Hypothalamus (tissue), 51 donors: ENCODE data around the gene CIROP.
A peak's percentile ranks its signal among the peaks of the same experiment; 100 is the strongest.

ENCODE experiments used
- DNase-seq, 51 donors: peaks; one replicate each; lab custom pipeline; 2025; lab: John Stamatoyannopoulos, UW

CIROP gene

DNA sequence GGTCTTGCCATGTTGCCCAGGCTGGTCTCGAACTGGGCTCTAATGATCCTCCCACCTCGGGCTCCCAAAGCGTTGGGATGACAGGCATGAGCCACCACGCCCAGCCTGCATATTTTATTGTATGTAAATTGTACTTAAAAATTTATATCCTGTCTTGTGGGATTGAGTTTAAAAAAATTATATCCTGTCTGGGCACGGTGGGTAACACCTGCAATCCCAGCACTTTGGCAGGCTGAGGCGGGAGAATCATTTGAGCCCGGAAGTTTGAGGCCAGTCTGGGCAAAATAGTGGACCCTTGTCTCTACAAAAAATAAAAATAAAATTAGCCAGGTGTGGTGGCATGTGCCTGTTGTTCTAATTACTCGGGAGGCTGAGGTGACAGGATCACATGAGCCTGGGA, 28.2 kb upstream of the CIROP start:
- DNase-seq = no peak

DNA sequence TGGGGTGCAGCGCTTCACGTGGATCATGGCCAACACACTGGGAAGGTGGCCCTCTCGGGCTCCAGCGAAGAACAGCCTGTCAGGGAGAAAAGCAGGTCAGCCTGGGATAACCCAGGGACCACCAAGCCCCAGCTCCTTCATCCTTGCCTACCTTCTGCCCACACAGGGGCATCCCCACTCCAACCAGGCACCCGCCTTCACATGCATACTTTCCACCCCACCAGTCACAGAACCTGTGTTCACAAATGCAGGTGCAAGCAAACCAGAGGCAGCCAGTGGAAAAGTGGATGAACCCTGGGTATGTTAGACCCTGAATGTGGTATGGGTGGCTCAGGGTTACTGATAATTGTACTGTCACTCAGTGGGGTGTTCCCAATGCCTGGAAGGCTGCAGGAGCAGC, 26.7 kb upstream of the CIROP start:
- no peak for DNase-seq

DNA sequence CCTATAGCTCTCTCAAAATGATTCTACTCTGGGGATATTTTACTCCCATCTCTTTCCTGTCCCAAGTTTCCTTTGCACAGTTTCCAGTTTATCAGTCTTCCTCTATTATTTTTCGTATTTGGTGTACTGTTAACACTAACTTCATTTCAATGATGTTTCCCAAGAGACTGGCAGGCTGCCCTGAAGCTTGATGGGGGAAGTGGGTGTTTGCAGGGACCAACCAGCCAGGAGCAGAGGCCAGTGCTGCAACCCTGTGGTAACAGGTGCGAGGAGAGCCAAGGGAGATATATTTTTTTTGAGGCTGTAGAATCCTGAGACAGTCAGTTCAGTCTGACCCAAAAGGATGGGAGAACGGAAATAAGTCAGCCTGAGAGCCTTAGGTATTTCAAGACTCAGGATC, 26.1 kb upstream of the CIROP start:
- no peak for DNase-seq

DNA sequence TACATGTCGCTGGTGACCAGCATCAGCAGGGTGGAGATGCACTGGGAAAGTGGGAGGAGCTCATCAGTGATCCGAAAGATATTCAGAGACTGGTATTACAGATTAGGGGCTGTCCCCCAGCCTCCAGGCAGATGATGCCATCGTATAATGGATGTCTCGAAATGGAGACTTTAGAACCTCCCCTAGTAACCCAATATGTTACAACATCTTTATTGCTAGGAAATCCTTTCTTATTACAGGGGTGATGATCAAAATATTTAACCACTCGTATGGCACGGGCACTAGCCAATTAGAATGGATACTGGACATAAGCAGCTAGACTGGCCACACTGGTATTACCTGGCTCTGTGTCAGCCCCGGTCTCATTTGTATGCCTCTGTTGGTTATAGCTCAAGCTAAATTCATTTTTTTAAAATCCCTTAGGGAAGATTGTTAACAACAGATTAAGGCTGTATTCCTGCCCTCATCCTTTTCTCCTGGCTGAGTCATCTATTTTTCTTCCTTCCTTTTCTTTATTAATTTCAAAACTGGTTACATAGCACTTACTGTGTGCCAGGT, 25.0 kb upstream of the CIROP start:
- DNase-seq = no peak

DNA sequence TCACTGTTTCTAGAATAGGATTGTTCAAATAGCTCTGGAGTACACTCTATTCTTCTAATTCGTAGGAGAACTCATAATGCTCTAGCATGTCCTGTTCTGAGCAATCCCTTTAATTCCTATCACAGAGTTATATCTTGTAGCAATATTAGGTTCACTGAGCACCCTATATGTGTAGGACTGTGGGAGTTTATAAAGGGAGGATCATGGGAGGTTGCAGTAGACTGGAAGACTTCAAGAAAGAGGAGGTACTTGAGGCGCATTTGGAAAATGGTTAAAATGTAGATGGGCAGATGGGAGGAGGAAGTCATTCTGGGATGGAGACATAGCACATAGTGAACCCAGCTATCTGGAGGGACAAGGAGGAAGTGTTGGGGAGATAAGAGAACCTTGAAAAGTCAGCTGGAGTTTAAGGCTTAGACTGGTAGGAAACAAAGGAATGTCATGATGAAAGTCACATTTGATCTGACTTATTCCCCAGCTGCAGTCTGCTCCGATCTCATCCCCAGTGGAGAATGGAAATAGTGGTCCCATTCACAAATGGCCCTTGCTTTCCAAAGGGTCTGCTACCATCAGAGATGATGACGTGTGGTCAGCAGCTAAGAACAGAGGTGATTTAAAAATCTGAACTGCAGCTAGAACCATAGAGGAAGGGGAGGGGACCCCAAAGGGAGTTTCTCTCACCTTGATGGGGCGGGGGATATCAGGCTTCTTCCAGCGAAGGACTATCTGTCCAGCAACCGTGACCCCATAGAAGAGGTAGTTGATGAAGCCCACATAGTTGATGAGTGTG, 24.4 kb upstream of the CIROP start:
- DNase-seq = no peak

DNA sequence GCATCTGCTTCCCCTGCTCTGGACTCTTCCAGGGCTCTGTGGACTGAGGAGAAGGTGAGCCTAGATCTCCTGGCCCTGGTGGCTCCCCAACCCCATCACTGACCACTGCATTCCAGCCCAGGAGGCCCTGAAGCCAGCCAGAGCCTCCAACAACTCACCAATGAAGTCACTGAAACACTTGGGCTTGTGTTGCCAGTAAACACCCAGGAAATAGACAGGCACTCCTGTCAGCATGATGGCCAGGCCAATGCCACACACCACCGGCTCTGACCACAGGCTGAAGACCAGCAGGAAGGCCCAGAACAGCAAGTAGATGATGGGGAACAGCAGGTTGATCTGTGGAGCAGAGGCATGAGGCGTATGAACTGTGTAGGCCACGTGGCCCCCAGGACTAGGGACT, 23.1 kb upstream of the CIROP start:
- DNase-seq = no peak

DNA sequence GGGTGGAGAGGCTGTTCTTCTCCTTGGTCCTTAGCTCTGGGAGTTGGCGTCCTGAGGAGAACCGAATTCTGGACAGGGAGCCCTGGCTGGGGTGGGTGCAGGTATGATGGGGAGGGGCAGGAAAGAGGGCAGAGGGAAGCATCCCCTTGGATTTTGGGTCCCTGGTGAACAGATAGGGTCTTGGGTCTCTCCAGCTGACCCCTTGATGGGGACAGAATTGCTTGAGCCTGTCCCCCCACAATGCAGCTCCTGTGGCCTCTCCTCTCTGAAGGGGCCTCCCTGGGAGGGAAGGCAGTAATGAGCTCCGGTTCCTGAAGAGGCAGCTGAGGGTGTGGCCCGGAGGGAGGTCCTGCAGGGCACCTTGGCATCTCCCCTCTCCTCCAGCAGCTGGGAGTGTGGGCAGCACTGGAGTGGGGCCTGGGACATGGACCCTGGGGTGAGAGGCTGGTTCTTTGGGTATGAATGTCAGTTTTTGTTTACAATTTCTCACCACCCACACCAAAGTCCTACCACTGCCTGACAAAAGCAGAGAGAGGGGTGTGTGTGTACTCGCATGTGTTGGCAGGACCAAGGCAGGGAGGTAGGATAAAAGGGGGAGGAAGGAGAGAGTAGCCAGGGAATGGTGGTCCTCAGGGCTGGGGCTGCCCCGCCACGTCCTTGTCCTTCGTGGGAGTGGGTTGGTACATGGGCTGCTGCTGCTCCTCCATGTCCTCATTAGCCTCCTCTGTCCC, 21.9 kb upstream of the CIROP start:
- no peak for DNase-seq

DNA sequence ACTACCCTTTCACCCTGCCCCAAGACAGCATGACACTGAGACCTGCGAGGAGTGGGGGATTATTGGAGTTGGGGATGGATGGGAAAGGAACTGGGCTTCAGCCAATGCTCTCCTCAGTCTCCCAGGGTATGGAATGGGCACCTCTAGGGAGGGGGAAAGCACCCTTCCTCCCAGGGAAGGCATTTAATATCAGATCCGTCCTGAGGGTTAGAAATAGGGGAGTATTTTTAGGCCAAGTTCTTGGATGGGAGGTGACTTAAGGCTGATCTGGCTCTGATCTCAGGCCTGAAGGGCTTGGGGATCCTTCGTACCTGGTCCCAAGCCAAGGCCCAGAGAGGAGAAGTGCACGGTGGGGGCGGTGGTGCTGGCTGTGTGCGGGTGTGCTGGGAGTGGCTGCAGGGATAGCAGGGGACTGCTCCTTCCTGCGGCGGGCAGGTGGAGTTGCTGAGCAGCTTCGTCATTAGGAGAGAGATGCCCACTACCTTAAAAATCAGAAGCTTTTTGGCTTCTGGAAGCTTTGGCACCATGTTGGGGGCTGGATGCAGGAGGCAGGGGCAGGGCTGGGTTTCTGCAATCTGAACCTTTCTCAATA, 21.2 kb upstream of the CIROP start:
- no peak for DNase-seq

DNA sequence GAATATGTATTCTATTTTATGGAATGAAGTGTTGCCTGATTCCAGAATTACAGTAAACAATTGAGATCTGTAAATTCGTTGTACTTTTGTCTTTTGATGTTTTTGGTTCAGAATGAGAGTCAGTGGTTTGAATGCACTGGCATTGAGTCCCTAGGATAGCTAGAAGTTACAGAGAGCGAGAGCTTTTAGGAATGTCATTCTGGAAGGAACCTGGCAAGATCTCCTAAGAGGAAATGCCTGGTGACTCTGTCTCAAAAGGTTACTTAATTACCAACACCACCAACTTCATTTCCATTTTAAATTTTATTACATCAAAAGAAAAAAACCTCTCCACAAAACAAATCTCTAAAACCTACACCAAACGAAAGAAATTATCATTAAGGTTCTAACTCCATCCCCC, 20.2 kb upstream of the CIROP start:
- no peak for DNase-seq

DNA sequence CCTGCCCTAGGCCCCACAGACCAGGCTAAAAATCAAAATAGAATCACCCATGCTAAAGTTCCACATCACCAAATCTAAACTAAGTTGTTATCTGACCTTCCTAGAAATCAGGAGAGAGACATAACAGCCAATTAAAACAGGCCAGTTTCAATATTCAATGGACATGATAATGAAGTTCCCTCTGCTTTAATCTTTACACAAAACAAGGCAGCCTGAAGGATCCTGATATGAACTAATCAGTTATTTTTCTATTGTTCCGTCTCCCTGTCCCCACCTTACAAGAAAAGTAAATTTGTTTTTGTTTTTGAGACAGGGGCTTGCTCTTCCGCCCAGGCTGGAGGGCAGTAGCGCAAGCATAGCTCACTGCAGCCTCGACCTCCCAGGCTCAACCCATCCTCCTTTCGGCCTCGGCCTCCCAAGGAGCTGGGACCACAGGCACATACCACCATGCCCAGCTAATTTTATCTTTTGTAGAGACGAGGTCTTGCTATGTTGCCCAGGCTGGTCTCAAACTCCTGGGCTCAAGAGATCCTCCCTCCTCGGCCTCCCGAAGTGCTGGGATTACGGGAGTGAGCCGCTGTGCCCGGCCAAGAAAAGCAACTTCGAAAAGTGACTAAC, 19.7 kb upstream of the CIROP start:
- DNase-seq = no peak

DNA sequence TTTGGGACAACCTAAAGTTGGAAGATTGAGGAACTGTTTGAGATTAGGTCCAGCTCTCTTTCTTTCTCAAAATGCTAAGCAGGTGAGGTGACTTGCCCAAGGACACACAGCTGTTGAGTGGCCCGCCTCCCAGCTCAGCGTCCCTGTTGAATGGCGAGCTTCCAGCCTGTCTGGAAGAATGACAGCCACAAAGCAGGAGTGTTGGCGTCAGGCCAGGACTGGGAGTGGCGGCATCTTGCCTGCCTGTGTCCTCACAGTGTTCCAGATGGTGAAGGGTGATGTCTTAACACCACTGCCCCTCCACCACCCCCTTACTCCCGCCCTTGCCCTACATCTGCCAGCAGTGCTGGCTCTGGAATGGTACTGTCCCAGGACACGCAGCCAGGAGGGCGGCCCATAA, 18.6 kb upstream of the CIROP start:
- DNase-seq = peak in 1 of 51 donors; percentile 29

DNA sequence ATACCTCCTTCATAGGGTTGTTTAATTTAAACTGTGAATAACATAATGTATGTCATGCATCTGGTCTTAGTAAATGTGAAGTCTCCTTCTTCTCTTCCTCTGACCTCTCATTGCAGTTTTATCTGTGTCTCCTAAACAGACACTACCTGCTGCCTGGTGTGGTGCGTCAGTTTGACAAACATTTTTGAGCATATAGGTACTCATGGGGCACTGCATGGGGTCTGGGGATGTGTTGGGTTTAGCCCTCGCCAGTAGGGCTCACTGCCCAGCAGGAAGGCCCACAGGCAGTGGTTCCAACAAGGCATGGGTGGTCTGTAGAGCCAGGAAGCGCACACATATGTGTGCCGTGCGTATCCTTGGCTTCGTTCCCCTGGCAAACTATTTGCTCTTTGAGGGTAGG, 17.3 kb upstream of the CIROP start:
- DNase-seq = no peak

DNA sequence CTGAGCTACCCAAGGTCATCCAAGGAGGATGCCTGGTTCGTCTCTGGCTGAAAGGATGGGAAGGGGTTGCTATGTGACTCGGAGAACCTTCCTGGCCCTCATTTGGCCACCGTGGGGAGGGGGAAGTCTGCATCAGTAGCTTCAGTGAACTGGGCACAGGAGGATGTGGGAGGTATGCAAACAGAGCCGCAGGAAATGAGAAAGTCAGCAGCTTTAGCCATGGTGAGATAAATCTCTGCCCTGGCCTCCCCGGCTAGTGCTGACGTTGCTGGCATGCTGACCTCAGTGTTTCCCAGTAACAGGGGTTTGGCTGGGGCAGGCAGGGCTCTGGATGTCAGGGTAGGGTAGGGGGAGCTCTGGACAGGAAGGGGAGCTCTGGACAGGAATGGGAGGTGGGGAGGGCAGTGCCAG, 16.6 kb upstream of the CIROP start:
- DNase-seq = peak in 3 of 51 donors; percentile 37 to 46 (median 45)

DNA sequence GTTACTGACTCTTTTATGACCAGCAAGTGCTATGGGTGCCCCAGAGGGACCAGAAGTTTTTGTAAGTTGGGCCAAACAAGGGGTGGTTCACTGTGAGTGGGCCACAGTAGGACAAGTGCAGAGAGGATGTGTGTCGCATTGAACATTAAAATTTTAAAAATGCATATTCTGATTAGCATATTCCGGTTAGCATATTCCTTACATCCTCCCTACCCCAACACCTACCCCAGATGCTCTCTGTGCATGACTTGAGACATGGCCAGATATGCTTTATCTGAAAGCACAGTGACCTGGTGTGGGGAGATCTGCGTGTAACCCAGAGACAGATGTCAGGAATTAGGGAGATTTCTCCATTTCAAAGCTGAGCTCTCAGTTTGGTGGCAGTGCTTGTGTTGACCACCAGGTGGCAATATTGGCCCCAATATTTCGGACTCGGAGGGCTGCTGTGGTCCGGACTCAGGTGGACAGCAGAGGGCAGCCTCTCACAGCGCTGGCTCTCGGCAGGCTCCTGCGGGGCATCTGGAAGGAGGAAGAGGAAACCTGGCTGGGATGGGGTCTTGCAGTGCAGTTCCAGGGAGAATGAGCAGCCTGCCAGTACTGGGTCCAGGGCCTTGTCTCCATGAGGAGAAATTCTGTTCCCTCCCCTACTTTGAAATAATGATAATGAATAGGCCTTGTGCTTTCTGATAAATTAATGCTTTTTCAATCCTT, 15.9 kb upstream of the CIROP start:
- DNase-seq = peak; percentile 9 to 91 (median 77)

DNA sequence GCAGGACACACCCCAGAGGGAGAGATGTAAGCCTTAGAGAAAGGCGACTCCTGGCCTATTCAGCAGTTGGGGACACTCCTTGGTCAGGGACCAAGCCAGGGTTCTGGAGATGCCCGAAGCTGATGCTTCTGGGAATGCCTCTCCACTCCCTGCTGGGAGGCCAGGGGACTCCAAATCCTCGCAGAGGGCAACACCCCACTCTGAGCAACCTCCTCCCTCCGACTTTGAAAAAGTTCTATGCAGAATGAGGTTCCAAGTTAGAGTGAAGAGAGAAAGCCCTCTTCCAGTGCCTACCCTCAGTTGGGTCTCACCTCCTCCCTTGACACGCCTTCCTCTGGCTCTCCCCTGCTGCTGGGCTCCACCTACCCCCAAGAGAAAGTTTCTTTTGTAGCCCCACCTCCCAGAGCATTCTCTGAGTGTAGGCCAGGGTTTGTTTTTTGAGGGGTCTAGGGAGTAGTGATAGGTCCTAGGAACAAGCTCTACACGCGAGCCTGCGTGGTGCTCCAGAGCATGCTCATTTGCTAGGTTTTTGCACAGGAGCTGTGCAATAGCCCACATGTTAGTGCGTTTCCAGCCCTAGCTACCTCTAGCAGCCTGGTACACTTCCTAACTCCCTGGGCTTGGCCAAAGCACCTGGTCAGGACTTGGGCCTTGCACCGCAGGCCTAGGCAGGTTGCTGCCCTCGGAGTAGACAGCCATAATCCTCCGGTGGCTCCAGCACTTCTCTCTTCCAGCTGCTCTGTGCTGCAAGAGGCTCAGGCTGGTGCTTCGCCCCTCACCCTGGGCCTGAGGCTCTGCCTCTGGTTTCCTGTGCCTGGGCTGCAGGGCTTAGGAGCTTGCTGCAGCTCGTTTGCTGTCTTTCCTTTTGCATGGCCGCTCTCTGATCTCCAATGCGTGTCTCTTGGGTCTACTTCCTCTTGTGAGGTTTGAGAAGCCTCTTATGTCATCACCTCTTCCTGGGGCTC, 14.9 kb upstream of the CIROP start:
- no peak for DNase-seq

DNA sequence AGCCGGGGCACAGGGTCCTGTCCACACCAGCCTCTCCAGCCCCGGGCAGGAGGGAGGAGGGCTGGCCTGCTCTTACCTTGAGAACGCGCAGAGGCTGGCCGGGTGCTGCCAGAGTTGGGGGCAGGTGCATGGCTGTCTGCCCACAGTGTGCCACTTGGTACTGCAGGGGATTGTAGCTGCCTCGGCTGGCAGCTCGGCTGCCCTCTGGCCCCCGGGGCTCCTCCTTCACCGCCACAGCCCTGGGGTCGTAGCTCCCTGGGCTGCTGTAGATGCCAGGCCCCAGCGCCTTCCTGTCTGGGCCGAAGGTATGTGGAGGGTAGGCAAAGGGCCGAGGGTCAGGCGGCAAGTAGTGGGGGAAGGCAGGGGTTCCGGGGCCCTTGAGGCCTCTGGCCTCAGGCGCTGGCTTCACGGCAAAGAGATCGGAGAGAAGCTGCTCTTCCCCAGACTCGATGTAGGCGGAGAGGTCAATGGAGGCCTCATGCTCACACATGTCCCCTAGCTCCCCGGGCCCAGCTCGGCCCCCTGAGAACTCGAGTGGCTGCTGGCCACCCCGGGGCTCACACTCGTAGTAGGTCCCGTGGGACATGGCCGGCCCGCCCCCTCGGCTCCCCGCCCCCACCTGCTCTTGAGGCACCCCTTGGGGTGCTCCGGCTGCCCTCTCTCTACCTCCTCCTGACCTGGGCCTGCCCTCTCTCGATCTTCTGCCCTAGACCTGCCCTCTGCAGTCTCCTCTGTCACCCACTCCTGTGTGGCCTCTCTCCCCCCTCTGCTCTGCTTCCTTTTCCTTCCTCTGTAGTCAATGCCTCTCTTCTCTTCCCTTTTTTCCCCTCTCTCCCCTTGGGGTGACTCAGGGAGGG, 13.9 kb upstream of the CIROP start, which contains the start of gene CEBPE:
Gene CEBPE (minus strand): TSS at position 750 of the 857 bp plus-strand sequence. CDS start 164 bp downstream, at position 586.
- no peak for DNase-seq

DNA sequence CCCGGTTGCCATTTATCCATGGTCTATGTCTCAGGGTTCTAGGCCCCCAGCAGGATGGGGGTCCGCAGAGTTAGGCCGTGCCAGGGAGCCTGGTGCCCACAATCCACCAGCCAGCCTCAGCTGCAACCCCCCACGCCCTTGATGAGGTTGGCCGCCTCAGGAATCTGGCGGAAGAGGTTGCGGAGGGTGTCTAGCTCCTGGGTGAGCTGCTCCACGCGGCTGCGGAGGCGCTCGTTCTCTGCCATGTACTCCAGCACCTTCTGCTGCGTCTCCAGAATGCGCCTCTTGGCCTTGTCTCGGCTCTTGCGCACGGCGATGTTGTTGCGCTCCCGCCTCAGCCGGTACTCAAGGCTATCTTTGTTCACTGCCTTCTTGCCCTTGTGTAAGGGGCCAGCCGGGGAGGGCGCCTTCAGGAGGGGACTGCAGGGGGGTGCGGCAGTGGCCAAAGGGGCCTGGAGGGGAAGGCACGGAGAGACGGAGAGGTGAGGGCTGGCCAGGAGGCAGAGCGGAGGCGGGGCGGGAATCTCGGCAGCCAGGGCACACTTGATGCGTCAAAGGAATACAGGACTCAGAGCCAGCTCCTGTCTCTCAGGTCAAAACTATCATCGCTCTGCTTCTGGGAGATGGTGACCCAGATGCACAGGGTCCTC, 12.7 kb upstream of the CIROP start:
- no peak for DNase-seq

DNA sequence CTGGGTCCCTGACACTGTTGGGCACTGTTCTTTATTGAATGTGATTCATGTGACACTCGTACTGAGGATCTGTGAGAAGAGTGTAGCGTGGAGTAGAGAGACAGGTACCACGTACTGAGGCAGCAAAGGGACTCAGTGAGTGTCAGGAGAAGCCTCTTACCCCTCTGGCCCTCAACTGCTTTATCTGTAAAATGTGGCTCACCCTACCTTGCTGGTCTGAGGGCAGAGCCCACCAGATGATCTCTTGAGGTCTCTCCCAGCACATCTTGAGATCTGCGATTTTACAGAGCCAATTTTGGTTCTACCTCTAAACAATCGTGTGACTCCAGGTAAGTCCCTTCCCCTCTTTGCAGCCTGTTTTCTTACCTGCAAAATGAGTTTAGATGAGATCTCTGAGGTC, 11.1 kb upstream of the CIROP start:
- DNase-seq = no peak
